Endothelial cell of umbilical vein (primary cell): ENCODE results near the gene CPZ. TPM values are rescaled to one million over a fixed set of nuclear protein-coding genes. Genes with fewer than 3 reads are reported as not detected.

Experiments
- BruUV-seq: library from RNA; stranded (reverse); fragments of 400-500 nt; replicated peaks from 2 replicates; lab custom pipeline; 2021; lab: Mats Ljungman, UMichigan
- CTCF ChIA-PET: fragments of 300-600, 350-600 bp; sonication (Branson Sonifier 250); formaldehyde crosslinking; loops from one replicate; lab custom pipeline; 2021; ENCODE audit warnings: antibody characterized with exemption, inconsistent platforms; lab: Charles Lee
- POLR2A ChIA-PET: fragments of 300-600, 350-600 bp; sonication (Branson Sonifier 250); formaldehyde crosslinking; loops from one replicate; lab custom pipeline; 2021; ENCODE audit warnings: antibody characterized with exemption, inconsistent platforms; lab: Charles Lee
- DNase-seq: peaks from one replicate; pipeline ENCODE4 v3.0.0-alpha.2; 2011; ENCODE audit warnings: low read depth, low spot score
- FAIRE-seq: peaks from 2 replicates; lab custom pipeline; 2011; peaks lifted over from hg19 to GRCh38; lab: Jason Lieb, UNC
- H2AFZ ChIP-seq: 2 replicates; pipeline ENCODE4 v1.6.0; 2012; ENCODE audit warnings: low read depth, low read length, control low read depth, inconsistent platforms
- H3K27ac ChIP-seq: 2 replicates; pipeline ENCODE4 v1.5.1; 2011; ENCODE audit warnings: low read depth, mild to moderate bottlenecking, control low read depth, low read length, moderate library complexity; ENCODE audit not compliant: insufficient read depth
- H3K27me3 ChIP-seq, 2 experiments: 2 replicates each; pipeline versions ENCODE4 v1.6.0 to v1.6.1; 2011; ENCODE audit warnings: low read length in 2 of 2, mixed read lengths in 1 of 2; ENCODE audit not compliant: control insufficient read depth in 2 of 2, insufficient read depth in 2 of 2
- H3K36me3 ChIP-seq, 2 experiments: 2 replicates in 1 of 2; 3 replicates in 1 of 2; pipeline ENCODE4 v1.5.1; 2011; ENCODE audit warnings: low read length in 2 of 2, mild to moderate bottlenecking in 1 of 2, moderate library complexity in 1 of 2; ENCODE audit not compliant: control insufficient read depth in 2 of 2, insufficient read depth in 2 of 2; ENCODE audit errors: extremely low read depth in 1 of 2
- H3K4me1 ChIP-seq: 3 replicates; pipeline ENCODE4 v1.5.1; 2011; ENCODE audit warnings: mild to moderate bottlenecking, low read length; ENCODE audit not compliant: control insufficient read depth, insufficient read depth; ENCODE audit errors: extremely low read depth
- H3K4me2 ChIP-seq: 2 replicates; pipeline ENCODE4 v1.6.1; 2011; ENCODE audit warnings: low read length, control low read depth, mixed read lengths; ENCODE audit not compliant: insufficient read depth
- H3K4me3 ChIP-seq, 3 experiments: fragments of 200-600 bp in 1 of 3; sonication (generic), shearing (Covaris generic) in 1 of 3; replicated peaks in 1 of 3; 2 replicates each; pipeline ENCODE4 v1.5.1; 2011 to 2016; ENCODE audit warnings: control low read depth in 3 of 3, low read length in 3 of 3, mild to moderate bottlenecking in 2 of 3, inconsistent platforms in 1 of 3, low read depth in 1 of 3, moderate library complexity in 1 of 3; ENCODE audit not compliant: insufficient read depth in 1 of 3
- H3K79me2 ChIP-seq: 2 replicates; pipeline ENCODE4 v1.6.0; 2012; ENCODE audit warnings: low read length, inconsistent platforms; ENCODE audit not compliant: control insufficient read depth, insufficient read depth
- H3K9ac ChIP-seq: replicated peaks from 2 replicates; pipeline ENCODE3; 2011; ENCODE audit warnings: low read length, control low read depth; ENCODE audit not compliant: insufficient read depth; ENCODE audit errors: extremely low read depth
- H3K9me1 ChIP-seq: replicated peaks from 3 replicates; pipeline ENCODE4 v1.6.0; 2011; ENCODE audit warnings: mild to moderate bottlenecking, low read length; ENCODE audit not compliant: control insufficient read depth, insufficient read depth; ENCODE audit errors: extremely low read depth
- H3K9me3 ChIP-seq: replicated peaks from 2 replicates; pipeline ENCODE4 v1.5.1; 2012; ENCODE audit warnings: low read length, inconsistent platforms; ENCODE audit not compliant: control insufficient read depth, insufficient read depth
- H4K20me1 ChIP-seq: replicated peaks from 2 replicates; pipeline ENCODE3; 2011; ENCODE audit warnings: mild to moderate bottlenecking, low read length; ENCODE audit not compliant: control insufficient read depth, insufficient read depth; ENCODE audit errors: extremely low read depth
- CTCF ChIP-seq, 2 donors: IDR thresholded peaks; 1 replicate in 1 of 2; 2 replicates in 1 of 2; pipeline ENCODE4 v1.5.1; 2011; ENCODE audit warnings: low read length in 2 of 2, mild to moderate bottlenecking in 2 of 2, moderate library complexity in 2 of 2, control low read depth in 1 of 2, inconsistent platforms in 1 of 2, low read depth in 1 of 2; ENCODE audit not compliant: insufficient read depth in 1 of 2; ENCODE audit errors: extremely low read depth in 1 of 2
- EZH2 ChIP-seq: IDR thresholded peaks from 2 replicates; pipeline ENCODE4 v1.6.1; 2012; ENCODE audit warnings: borderline replicate concordance, low read depth, mild to moderate bottlenecking, moderate library complexity, low read length, inconsistent platforms; ENCODE audit not compliant: severe bottlenecking
- FOS ChIP-seq: IDR thresholded peaks from 2 replicates; pipeline ENCODE4 v1.6.1; 2011; ENCODE audit warnings: mild to moderate bottlenecking, low read length, moderate library complexity, borderline replicate concordance; ENCODE audit not compliant: insufficient read depth
- GATA2 ChIP-seq: IDR thresholded peaks from 2 replicates; pipeline ENCODE4 v1.7.0; 2011; ENCODE audit warnings: low read depth, mild to moderate bottlenecking, moderate library complexity, mixed read lengths, low read length; ENCODE audit not compliant: insufficient read length, insufficient read depth
- JUN ChIP-seq: IDR thresholded peaks from 2 replicates; pipeline ENCODE4 v1.6.1; 2011; ENCODE audit warnings: borderline replicate concordance, low read depth; ENCODE audit not compliant: insufficient read length, insufficient read depth
- MAX ChIP-seq: IDR thresholded peaks from 2 replicates; pipeline ENCODE4 v1.6.1; 2011; ENCODE audit not compliant: insufficient read depth, insufficient read length
- MYC ChIP-seq: IDR thresholded peaks from one replicate; pipeline ENCODE4 v1.6.1; 2011; ENCODE audit warnings: mild to moderate bottlenecking, low read depth, low read length
- POLR2A ChIP-seq: IDR thresholded peaks from 2 replicates; pipeline ENCODE4 v1.6.1; 2012; ENCODE audit warnings: low read depth, mild to moderate bottlenecking, control low read depth, low read length
- POLR2AphosphoS5 ChIP-seq: IDR thresholded peaks from 2 replicates; pipeline ENCODE4 v1.6.1; 2012; ENCODE audit warnings: low read depth, mild to moderate bottlenecking, control low read depth, low read length, moderate library complexity; ENCODE audit not compliant: insufficient read depth
- dilution Hi-C: fragments of 300-500 bp; cut with MboI; formaldehyde crosslinking; loops from one replicate; pipeline ENCODE4 v1.15.0; 2019; ENCODE audit warnings: low sequenced_read_pairs; ENCODE audit not compliant: extremely low pct_ligation_motif_present
- intact Hi-C: fragments of 100-400 bp; cut with micrococcal nuclease; formaldehyde crosslinking; loops from one replicate; pipeline ENCODE4 v1.10.0; 2022
- polyA plus RNA-seq, 4 experiments: library from polyadenylated mRNA; depleted of rRNA in 3 of 4; stranded (reverse) in 3 of 4; unstranded in 1 of 4; fragments of >200 nt; gene quantifications; 2 replicates each; pipeline versions ENCODE4 v1.2.1 to v1.2.3, GENCODE V29; 2011 to 2012; ENCODE audit warnings: missing spikeins in 1 of 4
- total RNA-seq: library from RNA; stranded (reverse); gene quantifications from 2 replicates; pipeline ENCODE4 v1.2.3, GENCODE V29; 2021

CPZ gene
- total and polyA plus RNA-seq, 2 donors (not counting 3 experiments of a cell fraction or from before 2014, with no cell fraction given), result not detected

GRCh38 chr4:8571702-8572685 lies 20.6 kb upstream of the CPZ start:
- ChIA-PET CTCF (no interaction called here), POLR2A (no interaction called here)
- Histone ChIP-seq H3K9me3 (no peaks in the 10 kb centered on the region), H3K9me1 (no peaks in the 10 kb centered on the region), H3K4me1 (no peaks in the 10 kb centered on the region), H3K27ac (no peak overlapping the region), H3K79me2 (no peaks in the 10 kb centered on the region), H3K9ac (no peak overlapping the region), H3K4me2 (no peak overlapping the region), H3K4me3 (no peak overlapping the region), H3K27me3 (no peaks in the 10 kb centered on the region), H2AFZ (no peak overlapping the region), H3K36me3 (no peaks in the 10 kb centered on the region), H4K20me1 (no peaks in the 10 kb centered on the region)
- DNase-seq, result no peak
- BruUV-seq, result no TSS peak
- intact Hi-C loops (no loop called here), dilution Hi-C loops (no loop called here)
- FAIRE-seq, result no peak
- no peak for TF ChIP-seq GATA2
- TF ChIP-seq EZH2, result no peak
- no peak for TF ChIP-seq CTCF (IDR thresholded peaks at IDR 0.05; ENCODE audit: extremely low read depth in 1 of 2, insufficient read depth in 1 of 2, low read depth in 1 of 2, low read length in 2 of 2)
- TF ChIP-seq JUN, result no peak
- TF ChIP-seq MAX, result no peak
- no peak for TF ChIP-seq MYC
- TF ChIP-seq POLR2A, result no peak
- TF ChIP-seq POLR2AphosphoS5, result no peak
- TF ChIP-seq FOS, result no peak
